NCI-H526 treated with DMSO at 0.1 percent for 48 hours (cell line): ENCODE data around the gene AMOT.
"Not testable (repeated sequence)": the region's sequence is repeated elsewhere in the genome, so short reads cannot be mapped to it uniquely, and the experiment has no call there.

ENCODE experiments used
- DNase-seq: peaks from one replicate; lab custom pipeline; 2025; lab: John Stamatoyannopoulos, UW

The AMOT gene, protein sequence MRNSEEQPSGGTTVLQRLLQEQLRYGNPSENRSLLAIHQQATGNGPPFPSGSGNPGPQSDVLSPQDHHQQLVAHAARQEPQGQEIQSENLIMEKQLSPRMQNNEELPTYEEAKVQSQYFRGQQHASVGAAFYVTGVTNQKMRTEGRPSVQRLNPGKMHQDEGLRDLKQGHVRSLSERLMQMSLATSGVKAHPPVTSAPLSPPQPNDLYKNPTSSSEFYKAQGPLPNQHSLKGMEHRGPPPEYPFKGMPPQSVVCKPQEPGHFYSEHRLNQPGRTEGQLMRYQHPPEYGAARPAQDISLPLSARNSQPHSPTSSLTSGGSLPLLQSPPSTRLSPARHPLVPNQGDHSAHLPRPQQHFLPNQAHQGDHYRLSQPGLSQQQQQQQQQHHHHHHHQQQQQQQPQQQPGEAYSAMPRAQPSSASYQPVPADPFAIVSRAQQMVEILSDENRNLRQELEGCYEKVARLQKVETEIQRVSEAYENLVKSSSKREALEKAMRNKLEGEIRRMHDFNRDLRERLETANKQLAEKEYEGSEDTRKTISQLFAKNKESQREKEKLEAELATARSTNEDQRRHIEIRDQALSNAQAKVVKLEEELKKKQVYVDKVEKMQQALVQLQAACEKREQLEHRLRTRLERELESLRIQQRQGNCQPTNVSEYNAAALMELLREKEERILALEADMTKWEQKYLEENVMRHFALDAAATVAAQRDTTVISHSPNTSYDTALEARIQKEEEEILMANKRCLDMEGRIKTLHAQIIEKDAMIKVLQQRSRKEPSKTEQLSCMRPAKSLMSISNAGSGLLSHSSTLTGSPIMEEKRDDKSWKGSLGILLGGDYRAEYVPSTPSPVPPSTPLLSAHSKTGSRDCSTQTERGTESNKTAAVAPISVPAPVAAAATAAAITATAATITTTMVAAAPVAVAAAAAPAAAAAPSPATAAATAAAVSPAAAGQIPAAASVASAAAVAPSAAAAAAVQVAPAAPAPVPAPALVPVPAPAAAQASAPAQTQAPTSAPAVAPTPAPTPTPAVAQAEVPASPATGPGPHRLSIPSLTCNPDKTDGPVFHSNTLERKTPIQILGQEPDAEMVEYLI

DNA sequence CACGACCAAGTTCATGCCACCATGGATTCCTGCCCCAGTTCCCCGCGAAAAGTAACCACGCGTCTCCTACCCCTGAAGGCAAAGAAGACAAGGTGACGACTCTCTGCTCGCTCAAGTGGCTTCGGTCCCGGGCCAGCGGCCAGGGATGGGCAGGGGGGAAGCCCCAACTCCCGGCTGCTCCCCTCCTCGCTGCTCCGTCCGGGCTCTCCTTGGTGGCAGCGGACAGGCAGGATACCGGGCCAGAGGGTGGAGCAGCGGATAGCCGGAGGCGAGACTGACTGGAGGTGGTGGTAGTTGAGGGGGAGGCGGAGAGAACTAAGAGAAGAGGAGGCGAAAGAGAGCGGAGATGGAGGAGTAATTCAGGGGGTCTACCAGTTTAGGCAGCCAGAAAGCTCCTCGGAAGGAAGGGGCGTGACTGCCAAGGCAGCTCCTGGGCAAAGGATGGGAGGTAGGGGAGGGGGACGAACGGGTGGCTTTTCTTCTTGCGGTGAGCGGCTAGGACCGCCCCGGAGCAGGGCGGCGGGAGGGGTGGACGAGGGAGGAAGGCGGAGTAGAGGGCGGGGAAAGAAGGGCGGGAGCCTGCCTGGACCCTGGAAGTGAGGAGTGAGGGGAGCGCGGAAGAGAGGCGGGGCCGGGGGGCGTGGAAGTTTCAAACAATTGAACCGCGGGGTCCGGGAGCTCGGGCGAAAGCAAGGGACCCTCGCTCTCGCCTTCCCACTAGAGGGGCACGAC lies at the start of gene AMOT:
AMOT (minus strand) TSS at position 450 of the 732 bp plus-strand sequence. CDS start 17,705 bp downstream, outside the sequence.
- peak; percentile 0 for DNase-seq

DNA sequence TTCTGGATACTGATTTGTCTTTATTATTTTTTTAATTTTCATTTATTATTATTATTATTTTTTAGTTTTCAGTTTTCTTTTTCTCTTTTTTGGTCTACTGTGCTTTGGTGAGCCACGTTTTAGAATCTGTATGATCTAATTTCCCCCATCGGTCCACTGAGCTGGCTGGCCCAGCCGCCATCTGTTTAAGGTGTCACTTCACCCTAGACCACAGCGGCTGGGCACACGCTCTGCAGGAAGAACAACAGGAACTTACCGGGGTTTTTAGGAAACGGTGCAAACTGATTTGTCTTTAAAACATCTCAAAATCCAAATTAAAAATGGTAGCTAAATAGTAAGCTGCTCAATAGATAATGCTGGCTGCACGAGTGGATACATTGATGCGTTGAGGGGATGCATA lies 48.8 kb upstream of the AMOT start:
- DNase-seq, result no peak

DNA sequence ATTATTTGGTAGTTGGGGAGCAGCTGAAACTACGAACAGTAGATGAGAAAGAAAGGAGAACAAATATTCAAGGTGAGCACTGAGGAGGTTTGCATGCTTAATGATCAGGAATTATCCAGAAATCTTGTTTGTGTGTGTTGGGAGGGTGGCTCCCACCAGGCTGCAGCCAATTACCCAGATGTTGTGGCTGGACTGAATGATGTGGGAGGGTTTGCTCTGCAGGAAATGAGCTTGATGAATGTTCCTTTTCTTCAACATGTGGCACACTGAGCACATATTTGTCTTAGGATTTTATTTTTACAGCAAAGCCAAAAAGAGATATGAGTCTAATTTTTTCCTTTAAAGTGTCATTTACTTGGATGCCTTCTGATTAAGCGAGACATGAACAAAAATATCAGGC lies 48.3 kb upstream of the AMOT start:
- DNase-seq, result no peak

DNA sequence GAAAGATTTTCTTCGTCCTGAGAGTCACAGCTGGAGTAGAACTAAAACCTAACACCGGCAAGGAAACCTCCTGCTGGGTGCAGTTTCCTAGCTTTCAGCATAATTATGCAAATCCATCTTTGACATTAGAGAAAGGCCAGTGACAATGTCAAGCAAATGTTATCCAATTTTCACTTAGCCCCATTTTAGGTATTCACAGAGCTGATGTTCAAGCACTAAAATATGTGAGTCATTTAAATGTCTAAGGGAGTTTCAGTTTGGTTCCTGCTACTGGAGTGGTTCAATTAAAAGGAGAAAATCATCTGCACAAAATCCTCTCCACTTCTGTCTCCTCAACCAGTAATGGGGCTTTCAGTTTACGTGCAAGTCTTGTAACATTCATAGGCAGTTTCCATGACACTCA lies 37.1 kb upstream of the AMOT start:
- DNase-seq, result no peak

DNA sequence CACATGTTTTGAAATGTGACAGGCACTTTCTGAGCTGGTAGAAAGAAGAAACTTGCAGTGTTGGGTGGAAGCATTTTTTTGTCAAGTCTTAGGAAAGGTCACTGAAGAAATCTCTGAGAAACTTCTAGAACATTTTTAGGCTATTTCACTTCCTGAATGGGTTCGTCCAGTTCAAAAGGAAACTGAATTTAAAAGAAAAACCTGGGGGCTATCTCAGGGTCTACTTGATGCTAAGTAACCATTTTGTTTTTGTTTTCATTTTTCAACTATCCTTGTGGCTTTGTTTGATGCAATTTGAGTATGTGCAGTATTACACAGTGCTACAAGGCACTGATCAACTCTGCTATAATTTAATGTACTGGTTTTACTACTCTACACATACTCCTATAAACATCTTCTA lies 34.0 kb upstream of the AMOT start:
- no peak for DNase-seq

DNA sequence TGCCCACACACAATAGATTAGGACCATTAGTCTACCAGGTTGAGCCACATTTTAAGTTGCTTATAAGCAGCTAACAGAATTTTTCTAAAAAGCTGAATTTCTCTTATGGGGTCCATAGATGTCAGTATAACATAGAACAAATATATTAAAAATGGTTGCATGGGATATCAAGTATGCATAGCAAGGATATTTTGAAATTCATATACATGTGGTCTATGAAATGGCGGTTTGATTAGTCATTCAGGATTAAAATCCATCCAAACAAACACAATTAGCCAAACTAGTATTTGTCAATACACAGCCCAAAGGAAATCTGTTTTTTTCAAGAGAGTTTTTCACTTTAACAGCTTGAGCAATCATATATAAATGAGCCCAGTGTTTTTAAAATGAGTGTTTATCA lies 33.5 kb upstream of the AMOT start:
- no peak for DNase-seq

DNA sequence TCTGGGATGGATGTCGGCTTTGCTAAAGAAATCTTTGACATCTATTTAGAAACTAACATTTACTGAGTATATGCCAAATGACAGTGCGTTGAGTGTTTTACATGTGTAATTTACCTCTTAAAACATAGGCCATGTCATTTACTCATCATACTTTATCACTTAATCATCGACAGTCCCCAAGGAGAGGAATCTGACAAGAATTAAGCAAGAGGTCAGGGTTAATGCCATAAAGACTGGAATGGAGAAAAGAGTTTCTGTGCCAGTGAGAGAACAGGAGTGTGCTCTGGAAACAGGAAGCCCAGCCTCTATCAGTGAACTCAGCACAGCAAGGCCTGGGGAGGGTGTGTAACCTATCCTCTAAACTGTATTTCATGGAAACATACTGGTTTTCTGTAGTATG lies 28.0 kb upstream of the AMOT start:
- DNase-seq, result no peak

DNA sequence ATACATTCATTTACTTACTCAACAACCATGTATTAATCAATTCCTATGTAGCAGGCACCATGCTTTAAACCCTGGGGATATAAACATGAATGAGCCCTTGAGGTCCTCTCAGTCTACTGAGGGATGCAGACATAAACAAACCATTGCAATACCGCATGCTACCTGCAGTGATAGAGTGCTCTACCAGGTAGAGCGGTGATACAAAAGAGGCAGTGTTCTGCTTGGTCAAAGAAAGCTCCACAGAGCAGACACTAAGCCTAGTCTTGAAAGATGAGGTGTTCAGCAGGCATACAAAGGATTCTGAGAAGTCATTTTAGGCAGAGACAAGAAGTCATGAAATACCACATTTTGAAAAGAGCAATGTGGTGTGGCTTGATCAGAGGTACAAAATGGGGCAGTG lies 26.9 kb upstream of the AMOT start:
- DNase-seq, result no peak

DNA sequence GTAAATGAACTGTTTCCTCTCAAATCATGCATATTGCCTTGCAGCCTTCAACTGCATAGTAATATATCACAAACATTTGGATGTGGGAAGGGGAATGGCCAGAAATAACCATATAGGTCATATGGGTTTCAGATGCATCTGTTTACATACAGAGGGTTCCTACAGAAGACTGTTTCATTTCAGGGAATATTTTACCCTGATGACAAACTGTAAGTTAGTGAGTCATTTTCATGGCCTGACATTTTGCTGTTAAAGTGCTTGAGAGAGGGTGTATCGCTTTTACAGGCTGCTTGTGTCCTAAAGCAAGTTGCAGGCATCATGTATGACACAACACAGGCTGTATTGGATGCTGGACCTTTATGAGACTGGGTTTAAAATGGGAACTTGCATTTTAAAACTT lies 25.5 kb upstream of the AMOT start:
- no peak for DNase-seq

DNA sequence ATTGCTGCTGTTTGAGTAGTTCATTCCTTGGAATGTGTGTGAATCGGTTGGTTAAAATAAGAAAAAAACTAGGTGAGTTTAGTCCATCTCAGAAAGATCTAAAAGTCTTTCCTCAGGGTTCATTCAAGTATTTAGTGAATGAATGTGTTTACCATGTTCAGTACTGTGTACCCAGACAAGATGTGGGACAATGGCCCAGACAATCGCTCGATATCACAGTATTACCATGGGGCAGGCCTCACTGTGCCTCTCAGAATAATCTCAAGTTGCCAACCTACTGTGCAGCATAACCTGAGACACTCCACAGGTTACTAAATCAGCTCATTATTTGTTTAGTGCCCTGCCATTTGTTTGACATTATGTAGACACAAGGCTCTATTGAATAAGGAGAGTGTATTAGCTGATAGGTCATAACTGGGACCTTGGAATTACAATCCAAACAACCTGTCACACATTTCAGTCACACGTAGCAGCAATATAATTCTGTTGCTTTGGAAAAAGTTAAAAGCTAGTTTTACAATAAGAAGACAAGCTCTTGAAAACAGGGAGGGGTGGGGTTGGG lies 24.9 kb upstream of the AMOT start:
- no peak for DNase-seq

DNA sequence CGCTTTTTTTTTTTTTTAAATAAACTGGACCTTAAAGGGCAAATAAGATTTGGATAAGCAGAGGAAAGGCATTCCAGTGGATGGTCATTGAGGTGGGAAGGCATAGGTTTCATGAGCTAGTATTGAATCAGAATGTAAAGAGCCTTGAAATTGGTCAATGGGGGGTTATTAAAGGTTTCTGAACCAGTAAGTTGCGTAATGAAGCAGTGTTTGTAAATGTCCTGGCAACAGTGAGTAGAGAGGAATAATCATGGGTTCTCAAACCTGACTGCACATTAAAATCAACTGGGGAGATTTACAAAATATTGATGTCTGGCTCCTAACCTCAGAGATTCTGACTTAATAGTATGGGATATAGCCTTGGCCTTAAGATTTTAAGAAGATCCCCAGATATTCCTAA lies 23.2 kb upstream of the AMOT start:
- no peak for DNase-seq

DNA sequence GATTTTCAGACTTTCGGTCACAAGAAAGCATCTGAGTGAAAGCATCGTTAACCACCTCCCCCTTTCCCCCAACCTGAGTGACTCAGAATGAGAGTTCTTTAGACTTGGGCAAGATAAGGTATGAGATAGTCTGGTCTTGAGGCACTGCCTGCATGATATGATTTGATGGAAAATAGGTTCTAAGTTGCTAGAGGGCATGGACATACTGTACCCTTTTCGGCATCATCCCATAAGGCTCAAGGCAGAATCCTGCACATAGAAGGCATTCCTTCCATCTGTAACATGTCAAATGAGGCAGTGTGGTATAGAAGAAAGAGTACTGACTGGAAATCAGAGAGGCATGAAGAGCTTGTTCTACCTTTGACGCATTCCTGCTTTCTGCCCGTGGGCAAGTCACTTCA lies 16.8 kb upstream of the AMOT start:
- no peak for DNase-seq

DNA sequence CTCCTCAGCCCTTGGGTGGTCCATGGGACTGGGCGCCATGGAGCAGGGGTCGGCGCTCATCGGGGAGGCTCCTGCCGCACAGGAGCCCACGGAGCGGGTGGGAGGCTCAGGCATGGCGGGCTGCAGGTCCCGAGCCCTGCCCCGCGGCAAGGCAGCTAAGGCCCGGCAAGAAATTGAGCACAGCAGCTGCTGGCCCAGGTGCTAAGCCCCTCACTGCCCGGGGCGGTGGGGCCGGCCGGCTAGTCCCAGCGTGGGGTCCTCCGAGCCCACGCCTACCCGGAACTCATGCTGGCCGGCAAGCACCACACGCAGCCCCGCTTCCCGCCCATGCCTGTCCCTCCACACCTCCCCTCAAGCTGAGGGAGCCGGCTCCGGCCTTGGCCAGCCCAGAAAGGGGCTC lies 14.3 kb upstream of the AMOT start:
- DNase-seq, result not testable (repeated sequence)

DNA sequence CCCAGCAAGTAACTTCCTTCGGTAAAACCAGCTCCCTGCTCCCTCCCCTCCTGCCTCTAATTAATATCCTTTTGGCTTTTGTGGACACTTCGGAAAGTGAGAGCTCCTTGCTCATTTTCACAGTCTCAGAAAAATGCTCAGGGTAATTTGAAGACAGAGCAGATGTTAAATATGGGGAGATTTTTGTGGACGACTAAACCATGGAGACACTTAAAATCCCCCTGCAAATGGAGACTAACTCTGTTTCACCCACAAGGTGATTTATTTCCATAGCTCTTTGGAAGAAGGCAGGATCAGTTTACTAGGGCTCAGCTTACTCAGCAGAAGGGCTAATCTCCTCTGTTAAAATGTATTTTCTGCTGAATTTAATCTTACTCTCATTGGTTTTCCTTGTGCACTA lies 12.2 kb upstream of the AMOT start:
- DNase-seq, result no peak

DNA sequence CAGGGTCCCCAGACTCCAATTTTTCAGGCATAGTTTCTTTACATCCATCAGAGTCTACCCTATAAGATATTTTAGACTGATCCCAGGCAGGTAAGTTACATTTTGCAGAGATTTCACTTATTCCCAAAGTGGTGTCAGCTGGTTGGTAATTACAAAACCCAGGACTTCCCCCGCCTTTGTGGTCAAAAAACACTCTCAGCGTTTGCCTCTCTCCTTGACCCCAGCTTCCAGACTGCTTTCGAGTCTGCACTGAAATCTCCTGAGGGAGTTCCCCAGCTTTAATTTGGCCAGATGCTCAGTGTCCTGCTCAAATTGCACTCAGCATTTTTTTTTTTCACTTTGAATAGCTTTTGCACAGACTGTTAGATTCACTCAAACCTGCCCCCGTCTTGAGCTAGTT lies 11.2 kb upstream of the AMOT start:
- no peak for DNase-seq

DNA sequence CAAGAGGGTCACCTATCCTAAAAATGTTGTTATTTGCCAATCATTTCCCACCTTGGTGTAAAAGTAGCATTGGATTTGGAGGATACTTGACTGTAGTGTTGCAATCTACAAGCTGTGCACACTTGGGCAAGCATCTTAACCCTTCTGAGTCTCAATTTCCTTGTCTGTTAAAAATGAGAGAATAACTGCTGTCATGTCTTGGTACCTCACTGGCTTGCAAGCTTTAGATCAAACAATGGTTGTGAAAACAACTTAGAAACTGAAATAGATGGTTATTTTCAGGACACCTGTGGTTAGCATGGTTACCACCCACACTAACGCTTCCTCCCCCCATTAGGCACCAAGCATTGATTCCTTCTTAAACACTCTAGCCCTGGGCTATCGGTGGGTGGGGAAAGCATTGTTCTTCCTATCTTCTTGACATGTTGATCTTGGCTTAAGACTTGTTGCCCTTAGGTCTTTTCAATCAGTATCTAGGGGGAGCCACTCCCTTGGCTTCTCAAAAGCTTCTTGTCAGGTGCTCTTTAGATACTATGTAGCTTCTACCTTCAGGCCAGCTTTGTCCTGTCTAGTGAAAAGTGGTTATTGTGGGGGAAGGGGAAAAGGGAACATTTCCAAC lies 10.6 kb upstream of the AMOT start:
- no peak for DNase-seq

DNA sequence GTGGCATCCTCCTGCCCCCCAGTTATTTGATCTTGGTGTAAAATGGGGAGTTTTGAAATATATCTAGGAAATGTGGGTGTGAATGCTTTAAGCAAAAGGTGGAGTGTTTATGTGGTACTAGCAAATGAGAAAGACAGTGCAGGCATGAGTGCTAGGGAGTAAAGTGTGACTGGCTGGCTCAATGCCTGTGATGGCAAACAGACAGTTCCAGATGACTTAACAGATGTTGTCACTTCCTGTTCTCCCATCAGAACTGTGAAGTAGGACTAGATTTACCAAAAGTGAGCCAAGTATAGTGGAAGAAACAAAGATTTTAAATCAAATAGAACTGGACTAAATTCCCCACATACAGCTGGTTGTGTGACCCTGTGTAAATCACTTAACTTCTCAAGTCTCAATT lies 8.4 kb upstream of the AMOT start:
- no peak for DNase-seq

DNA sequence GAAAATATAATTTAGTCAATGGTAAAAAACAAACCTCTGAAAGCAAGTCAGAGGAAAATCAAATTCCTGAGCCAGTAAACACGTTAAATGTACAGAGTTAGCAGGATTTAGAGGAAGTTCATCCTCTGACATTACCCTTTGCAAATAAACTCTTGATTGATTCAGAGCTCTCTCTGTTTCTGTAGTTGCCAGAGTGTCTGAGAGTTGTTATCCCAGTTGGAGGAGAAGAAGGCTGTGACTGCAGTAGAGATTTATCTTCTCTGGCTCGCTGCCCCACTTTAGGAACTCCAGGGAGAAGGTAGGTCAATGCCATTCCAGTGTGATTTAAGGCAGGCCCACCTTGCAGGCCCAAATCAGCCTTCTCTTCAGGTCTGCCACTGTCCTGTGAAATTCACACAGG lies 6.2 kb upstream of the AMOT start:
- DNase-seq, result no peak

DNA sequence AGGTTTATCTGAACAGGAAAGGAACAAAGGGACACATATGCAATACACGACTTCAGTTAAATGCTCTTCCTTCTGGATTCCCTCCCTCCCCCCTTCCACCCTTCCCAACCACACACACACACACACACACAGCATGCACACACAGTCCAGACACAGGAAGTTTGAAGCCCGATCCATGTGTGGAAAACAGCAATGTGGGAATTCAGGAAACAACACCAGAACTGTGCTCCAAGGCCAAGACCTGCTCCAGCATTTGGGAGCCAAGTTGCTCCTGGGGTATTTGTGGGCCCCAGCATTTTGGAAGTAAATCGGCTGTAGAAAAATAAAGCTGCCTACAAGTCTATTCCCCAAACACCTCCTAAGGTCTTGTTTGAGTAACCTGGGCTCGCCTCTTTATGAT lies 5.6 kb upstream of the AMOT start:
- DNase-seq, result no peak

DNA sequence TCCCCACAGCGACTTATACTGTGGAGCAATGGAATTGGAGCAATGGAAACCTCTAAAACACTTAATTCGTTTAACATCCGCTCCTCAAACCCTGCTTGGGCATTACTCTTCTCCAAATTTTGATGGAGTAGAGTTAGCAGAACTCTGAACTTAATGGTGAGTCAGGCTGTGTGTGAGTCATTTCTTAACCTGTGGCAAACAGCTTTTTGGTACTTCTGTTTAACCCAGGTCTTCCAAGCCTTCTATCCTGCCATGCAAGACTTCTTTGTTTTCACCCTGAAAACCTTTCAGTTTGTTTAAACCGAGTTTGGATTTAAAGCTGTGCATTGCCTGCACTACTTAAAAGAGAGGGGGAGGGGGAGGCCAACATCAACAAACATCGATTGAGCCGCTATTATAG lies 3.6 kb upstream of the AMOT start:
- no peak for DNase-seq

DNA sequence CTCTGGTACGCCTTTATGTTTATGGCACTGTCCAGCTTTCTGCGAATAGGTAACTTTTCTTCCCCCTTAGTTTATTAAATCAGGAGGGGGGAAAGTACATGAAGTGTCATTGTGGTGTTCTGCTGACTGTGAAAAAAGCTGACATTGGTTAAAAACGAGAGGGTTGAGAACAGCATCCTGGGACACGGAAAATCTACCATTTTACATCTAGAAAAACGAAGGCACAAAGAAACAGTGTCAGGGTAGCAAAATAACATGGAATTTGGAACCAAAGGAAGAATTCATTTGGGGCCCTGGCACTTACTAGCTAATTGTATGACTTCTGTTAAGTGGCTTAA lies 1.2 kb upstream of the AMOT start:
- DNase-seq, result no peak
